KG1 (cell line): Measurements from ENCODE around the gene LGALS3.
A peak's percentile ranks its signal among the peaks of the same experiment; 100 is the strongest.
"Not testable (repeated sequence)": the region's sequence is repeated elsewhere in the genome, so short reads cannot be mapped to it uniquely, and the experiment has no call there.

Experiments used
- DNase-seq: peaks from one replicate; lab custom pipeline; 2025; lab: John Stamatoyannopoulos, UW

Gene LGALS3

GRCh38 chr14:55129086-55129427 lies at the start of gene LGALS3:
Gene LGALS3, plus strand, starts transcription at chr14:55129252. Its CDS starts 8,122 bp downstream, at chr14:55137374.
- no peak for DNase-seq

- DNase-seq: not testable (repeated sequence)
Observed at GRCh38 chr14:55079961-55080360, 49.1 kb upstream of the LGALS3 start.

- DNase-seq: no peak
Observed at GRCh38 chr14:55084401-55085059, 44.5 kb upstream of the LGALS3 start.

- DNase-seq: no peak
Observed at GRCh38 chr14:55085060-55085660, 43.9 kb upstream of the LGALS3 start.

GRCh38 chr14:55086938-55087337 lies 42.1 kb upstream of the LGALS3 start:
- DNase-seq: no peak

- no peak for DNase-seq
Observed at GRCh38 chr14:55088356-55088755, 40.7 kb upstream of the LGALS3 start.

- DNase-seq: no peak
Observed at GRCh38 chr14:55092341-55092740, 36.7 kb upstream of the LGALS3 start.

GRCh38 chr14:55094292-55095157 lies 34.5 kb upstream of the LGALS3 start:
- no peak for DNase-seq

- no peak for DNase-seq
Observed at GRCh38 chr14:55097881-55098560, 31.0 kb upstream of the LGALS3 start.

GRCh38 chr14:55098561-55098898 lies 30.5 kb upstream of the LGALS3 start:
- no peak for DNase-seq

GRCh38 chr14:55099756-55100155 lies 29.3 kb upstream of the LGALS3 start:
- DNase-seq: no peak

- no peak for DNase-seq
Observed at GRCh38 chr14:55101698-55102097, 27.4 kb upstream of the LGALS3 start.

- peak; percentile 46 for DNase-seq
Observed at GRCh38 chr14:55102141-55102621, 26.9 kb upstream of the LGALS3 start.

- DNase-seq: no peak
Observed at GRCh38 chr14:55103005-55103640, 25.9 kb upstream of the LGALS3 start.

- DNase-seq: no peak
Observed at GRCh38 chr14:55103971-55104954, 24.8 kb upstream of the LGALS3 start.

- no peak for DNase-seq
Observed at GRCh38 chr14:55105991-55106390, 23.1 kb upstream of the LGALS3 start.

GRCh38 chr14:55107766-55108554 lies 21.1 kb upstream of the LGALS3 start:
- no peak for DNase-seq

- DNase-seq: no peak
Observed at GRCh38 chr14:55109836-55110235, 19.2 kb upstream of the LGALS3 start.

- DNase-seq: no peak
Observed at GRCh38 chr14:55111122-55111708, 17.8 kb upstream of the LGALS3 start.
